WTC11 (cell line): Measurements from ENCODE around the gene LGR6. TPM values are rescaled to one million over a fixed set of nuclear protein-coding genes. Genes with fewer than 3 reads are reported as not detected.

Source experiments
- ATAC-seq: fragments of 200-7000 bp; cut with Tn5 transposase; 2 replicates; pipeline ENCODE4 v1.10.0; 2021; ENCODE audit warnings: mild to moderate bottlenecking, moderate library complexity
- CTCF ChIA-PET: fragments of 300-600 bp; sonication (Branson Sonifier 250); formaldehyde crosslinking; loops from one replicate; lab custom pipeline; 2021; ENCODE audit warnings: antibody characterized with exemption; lab: Charles Lee
- POLR2A ChIA-PET: fragments of 350-600 bp; sonication (Branson Sonifier 250); formaldehyde crosslinking; loops from one replicate; lab custom pipeline; 2021; ENCODE audit warnings: antibody characterized with exemption; lab: Charles Lee
- DNase-seq: peaks from one replicate; pipeline ENCODE4 v3.0.0; 2021; ENCODE audit warnings: low spot score
- H3K27ac Mint-ChIP-seq: 2 replicates; pipeline ENCODE4 v1.8.0; 2021; ENCODE audit warnings: mixed read lengths
- H3K27me3 Mint-ChIP-seq: 2 replicates; pipeline ENCODE4 v1.8.0; 2021; ENCODE audit warnings: low read depth, mild to moderate bottlenecking, moderate library complexity, mixed read lengths
- H3K36me3 Mint-ChIP-seq: 2 replicates; pipeline ENCODE4 v1.8.0; 2021; ENCODE audit warnings: mixed read lengths
- H3K4me1 Mint-ChIP-seq: 2 replicates; pipeline ENCODE4 v1.8.0; 2022; ENCODE audit warnings: mixed read lengths
- H3K4me3 Mint-ChIP-seq: 2 replicates; pipeline ENCODE4 v1.8.0; 2021; ENCODE audit warnings: mild to moderate bottlenecking, moderate library complexity, mixed read lengths
- H3K9me3 Mint-ChIP-seq: 2 replicates; pipeline ENCODE4 v1.8.0; 2021; ENCODE audit warnings: mixed read lengths
- CBFB ChIP-seq: sonication (generic); formaldehyde crosslinking; IDR thresholded peaks from 2 replicates; pipeline ENCODE4 v1.8.1; 2022; ENCODE audit warnings: mild to moderate bottlenecking, low read depth, missing genetic modification reagents
- CREB1 ChIP-seq: sonication (generic); formaldehyde crosslinking; IDR thresholded peaks from 2 replicates; pipeline ENCODE4 v1.8.0; 2023; ENCODE audit warnings: mild to moderate bottlenecking, missing genetic modification reagents
- FOXJ3 ChIP-seq: sonication (generic); formaldehyde crosslinking; IDR thresholded peaks from 2 replicates; pipeline ENCODE4 v1.9.0; 2021; ENCODE audit warnings: missing genetic modification reagents, mild to moderate bottlenecking, borderline replicate concordance
- GTF2I ChIP-seq: fragments of 250-450 bp; sonication (Bioruptor Pico); conservative IDR thresholded peaks from 2 replicates; pipeline ENCODE4 v1.4.0; 2021; ENCODE audit warnings: mild to moderate bottlenecking
- SMAD3 ChIP-seq: sonication (generic); formaldehyde crosslinking; IDR thresholded peaks from 2 replicates; pipeline ENCODE4 v1.8.0; 2022; ENCODE audit warnings: missing genetic modification reagents, mild to moderate bottlenecking, borderline replicate concordance
- TCF7 ChIP-seq: sonication (generic); formaldehyde crosslinking; IDR thresholded peaks from 2 replicates; pipeline ENCODE4 v1.8.0; 2022; ENCODE audit warnings: mild to moderate bottlenecking, low read depth, missing genetic modification reagents, moderate library complexity
- ZNF121 ChIP-seq: sonication (generic); formaldehyde crosslinking; IDR thresholded peaks from 2 replicates; pipeline ENCODE4 v1.8.0; 2023; ENCODE audit warnings: missing genetic modification reagents
- ZNF671 ChIP-seq: fragments of 250-450 bp; sonication (Bioruptor Pico); IDR thresholded peaks from 2 replicates; pipeline ENCODE4 v1.8.0; 2021; ENCODE audit warnings: mild to moderate bottlenecking
- total RNA-seq: library from RNA; stranded (reverse); gene quantifications from 3 replicates; pipeline ENCODE4 v1.2.3, GENCODE V29; 2021
- TF ChIP-seq, protein P1 (sequence below): fragments of 250-450 bp; sonication (Bioruptor Pico); IDR thresholded peaks from 2 replicates; pipeline ENCODE4 v1.9.0; 2021; ENCODE audit warnings: mild to moderate bottlenecking, borderline replicate concordance
- TF ChIP-seq, protein P2 (sequence below): sonication (generic); formaldehyde crosslinking; IDR thresholded peaks from 2 replicates; pipeline ENCODE4 v1.8.0; 2022; ENCODE audit warnings: mild to moderate bottlenecking, missing genetic modification reagents
- TF ChIP-seq, protein P3 (sequence below): sonication (generic); formaldehyde crosslinking; IDR thresholded peaks from 2 replicates; pipeline ENCODE4 v1.8.1; 2022; ENCODE audit warnings: low read depth, missing genetic modification reagents, borderline replicate concordance
- TF ChIP-seq, protein P4 (sequence below): sonication (generic); formaldehyde crosslinking; IDR thresholded peaks from 2 replicates; pipeline ENCODE4 v1.8.0; 2022; ENCODE audit warnings: missing genetic modification reagents

LGR6 gene
- total RNA-seq, 1 experiment from 2014 or later = 1.1 TPM

DNA sequence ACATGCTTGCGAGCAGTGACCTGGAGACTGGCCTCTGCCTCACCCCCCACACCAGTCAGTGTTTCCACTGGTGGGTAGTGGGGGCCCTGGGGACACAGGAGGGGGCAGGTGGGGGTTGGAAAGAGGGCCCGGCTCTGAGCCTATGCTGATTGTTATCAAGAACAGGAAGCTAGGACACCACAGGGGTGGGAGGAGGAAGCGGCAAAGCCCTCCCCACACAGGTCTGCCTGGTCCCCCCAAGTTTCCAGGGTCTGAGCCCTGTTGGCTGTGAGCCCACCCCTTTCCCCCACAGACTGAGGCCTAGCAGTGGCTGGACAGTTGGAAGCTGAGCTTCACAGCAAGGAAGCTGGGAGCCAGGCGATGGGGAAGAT lies 31.6 kb upstream of the LGR6 start (continued):
- TF ChIP-seq, protein P1, sequence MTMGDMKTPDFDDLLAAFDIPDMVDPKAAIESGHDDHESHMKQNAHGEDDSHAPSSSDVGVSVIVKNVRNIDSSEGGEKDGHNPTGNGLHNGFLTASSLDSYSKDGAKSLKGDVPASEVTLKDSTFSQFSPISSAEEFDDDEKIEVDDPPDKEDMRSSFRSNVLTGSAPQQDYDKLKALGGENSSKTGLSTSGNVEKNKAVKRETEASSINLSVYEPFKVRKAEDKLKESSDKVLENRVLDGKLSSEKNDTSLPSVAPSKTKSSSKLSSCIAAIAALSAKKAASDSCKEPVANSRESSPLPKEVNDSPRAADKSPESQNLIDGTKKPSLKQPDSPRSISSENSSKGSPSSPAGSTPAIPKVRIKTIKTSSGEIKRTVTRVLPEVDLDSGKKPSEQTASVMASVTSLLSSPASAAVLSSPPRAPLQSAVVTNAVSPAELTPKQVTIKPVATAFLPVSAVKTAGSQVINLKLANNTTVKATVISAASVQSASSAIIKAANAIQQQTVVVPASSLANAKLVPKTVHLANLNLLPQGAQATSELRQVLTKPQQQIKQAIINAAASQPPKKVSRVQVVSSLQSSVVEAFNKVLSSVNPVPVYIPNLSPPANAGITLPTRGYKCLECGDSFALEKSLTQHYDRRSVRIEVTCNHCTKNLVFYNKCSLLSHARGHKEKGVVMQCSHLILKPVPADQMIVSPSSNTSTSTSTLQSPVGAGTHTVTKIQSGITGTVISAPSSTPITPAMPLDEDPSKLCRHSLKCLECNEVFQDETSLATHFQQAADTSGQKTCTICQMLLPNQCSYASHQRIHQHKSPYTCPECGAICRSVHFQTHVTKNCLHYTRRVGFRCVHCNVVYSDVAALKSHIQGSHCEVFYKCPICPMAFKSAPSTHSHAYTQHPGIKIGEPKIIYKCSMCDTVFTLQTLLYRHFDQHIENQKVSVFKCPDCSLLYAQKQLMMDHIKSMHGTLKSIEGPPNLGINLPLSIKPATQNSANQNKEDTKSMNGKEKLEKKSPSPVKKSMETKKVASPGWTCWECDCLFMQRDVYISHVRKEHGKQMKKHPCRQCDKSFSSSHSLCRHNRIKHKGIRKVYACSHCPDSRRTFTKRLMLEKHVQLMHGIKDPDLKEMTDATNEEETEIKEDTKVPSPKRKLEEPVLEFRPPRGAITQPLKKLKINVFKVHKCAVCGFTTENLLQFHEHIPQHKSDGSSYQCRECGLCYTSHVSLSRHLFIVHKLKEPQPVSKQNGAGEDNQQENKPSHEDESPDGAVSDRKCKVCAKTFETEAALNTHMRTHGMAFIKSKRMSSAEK (CRISPR knock-in tag) = no peak
- TF ChIP-seq, protein P2, sequence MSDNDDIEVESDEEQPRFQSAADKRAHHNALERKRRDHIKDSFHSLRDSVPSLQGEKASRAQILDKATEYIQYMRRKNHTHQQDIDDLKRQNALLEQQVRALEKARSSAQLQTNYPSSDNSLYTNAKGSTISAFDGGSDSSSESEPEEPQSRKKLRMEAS (CRISPR knock-in tag) = no peak
- TF ChIP-seq, protein P3, sequence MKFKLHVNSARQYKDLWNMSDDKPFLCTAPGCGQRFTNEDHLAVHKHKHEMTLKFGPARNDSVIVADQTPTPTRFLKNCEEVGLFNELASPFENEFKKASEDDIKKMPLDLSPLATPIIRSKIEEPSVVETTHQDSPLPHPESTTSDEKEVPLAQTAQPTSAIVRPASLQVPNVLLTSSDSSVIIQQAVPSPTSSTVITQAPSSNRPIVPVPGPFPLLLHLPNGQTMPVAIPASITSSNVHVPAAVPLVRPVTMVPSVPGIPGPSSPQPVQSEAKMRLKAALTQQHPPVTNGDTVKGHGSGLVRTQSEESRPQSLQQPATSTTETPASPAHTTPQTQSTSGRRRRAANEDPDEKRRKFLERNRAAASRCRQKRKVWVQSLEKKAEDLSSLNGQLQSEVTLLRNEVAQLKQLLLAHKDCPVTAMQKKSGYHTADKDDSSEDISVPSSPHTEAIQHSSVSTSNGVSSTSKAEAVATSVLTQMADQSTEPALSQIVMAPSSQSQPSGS = no peak
- no peak for TF ChIP-seq FOXJ3 (CRISPR knock-in tag)
- no peak for TF ChIP-seq ZNF121 (CRISPR knock-in tag)
- no peak for TF ChIP-seq CREB1 (CRISPR knock-in tag)
- TF ChIP-seq, protein P4, sequence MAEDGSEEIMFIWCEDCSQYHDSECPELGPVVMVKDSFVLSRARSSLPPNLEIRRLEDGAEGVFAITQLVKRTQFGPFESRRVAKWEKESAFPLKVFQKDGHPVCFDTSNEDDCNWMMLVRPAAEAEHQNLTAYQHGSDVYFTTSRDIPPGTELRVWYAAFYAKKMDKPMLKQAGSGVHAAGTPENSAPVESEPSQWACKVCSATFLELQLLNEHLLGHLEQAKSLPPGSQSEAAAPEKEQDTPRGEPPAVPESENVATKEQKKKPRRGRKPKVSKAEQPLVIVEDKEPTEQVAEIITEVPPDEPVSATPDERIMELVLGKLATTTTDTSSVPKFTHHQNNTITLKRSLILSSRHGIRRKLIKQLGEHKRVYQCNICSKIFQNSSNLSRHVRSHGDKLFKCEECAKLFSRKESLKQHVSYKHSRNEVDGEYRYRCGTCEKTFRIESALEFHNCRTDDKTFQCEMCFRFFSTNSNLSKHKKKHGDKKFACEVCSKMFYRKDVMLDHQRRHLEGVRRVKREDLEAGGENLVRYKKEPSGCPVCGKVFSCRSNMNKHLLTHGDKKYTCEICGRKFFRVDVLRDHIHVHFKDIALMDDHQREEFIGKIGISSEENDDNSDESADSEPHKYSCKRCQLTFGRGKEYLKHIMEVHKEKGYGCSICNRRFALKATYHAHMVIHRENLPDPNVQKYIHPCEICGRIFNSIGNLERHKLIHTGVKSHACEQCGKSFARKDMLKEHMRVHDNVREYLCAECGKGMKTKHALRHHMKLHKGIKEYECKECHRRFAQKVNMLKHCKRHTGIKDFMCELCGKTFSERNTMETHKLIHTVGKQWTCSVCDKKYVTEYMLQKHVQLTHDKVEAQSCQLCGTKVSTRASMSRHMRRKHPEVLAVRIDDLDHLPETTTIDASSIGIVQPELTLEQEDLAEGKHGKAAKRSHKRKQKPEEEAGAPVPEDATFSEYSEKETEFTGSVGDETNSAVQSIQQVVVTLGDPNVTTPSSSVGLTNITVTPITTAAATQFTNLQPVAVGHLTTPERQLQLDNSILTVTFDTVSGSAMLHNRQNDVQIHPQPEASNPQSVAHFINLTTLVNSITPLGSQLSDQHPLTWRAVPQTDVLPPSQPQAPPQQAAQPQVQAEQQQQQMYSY (CRISPR knock-in tag) = no peak

DNA sequence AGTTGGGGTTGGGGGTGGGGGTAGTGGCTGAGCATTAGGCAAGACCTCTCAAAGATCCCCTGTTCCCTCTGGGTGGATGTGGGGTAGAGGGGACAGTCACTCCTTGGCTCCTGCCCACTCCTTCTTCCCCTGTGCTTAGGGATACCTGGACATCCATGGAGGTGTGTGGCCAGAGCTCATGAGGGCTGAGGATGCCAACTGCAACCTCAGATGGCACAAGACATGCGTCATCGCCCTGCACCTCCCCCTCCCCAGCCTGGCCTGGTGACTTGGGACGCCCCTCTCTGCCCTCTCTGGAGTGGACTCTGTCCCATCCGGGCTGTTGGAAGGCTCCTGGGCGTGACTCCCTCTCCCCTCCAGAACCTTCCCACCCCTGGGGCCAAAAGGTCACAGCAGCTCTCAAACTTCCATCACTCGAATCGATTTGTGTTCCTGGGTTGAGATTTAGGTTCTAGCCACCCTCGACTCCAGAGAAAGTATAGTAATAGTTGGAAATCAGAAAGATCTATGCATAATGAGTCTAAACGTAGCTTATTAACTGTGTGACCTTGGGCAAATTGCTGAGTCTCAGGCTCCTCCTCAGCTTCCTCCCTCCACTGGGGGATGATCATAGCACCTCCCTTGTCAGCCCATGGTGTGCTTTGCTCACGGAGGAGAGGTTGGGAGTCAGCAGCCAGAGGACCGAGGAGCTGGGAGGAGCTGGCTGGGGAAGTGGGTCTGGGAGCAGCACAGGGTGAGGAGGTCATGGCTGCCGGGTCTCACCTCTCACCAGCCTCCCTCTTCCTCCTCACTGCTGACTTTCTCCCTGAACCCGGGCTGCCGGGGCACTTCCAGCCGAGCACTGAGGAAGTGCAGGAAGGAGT lies 30.9 kb upstream of the LGR6 start:
- Mint-ChIP-seq H3K4me3 (no peak overlapping the region), H3K4me1 (peaks cover 48% of the 10 kb centered on the region), H3K27me3 (no peaks in the 10 kb centered on the region; the same call in 1 of the 2 replicates), H3K27ac (no peak overlapping the region)
- POLR2A ChIA-PET = no interaction called here
- DNase-seq = no peak
- no peak for ATAC-seq
- CTCF ChIA-PET = interaction anchor here (0.6 to 6.0 kb wide), 9 partner anchors 7 to 176 kb away, joined by 3 to 73 read pairs (median 3); partner anchors contain the start of gene GPR37L1
- TF ChIP-seq GTF2I (no peak), SMAD3 (CRISPR knock-in tag) (0 out of 2 replicates have a peak, but pooled peaks have one; percentile 31), TCF7 (CRISPR knock-in tag) (no peak), CBFB (no peak), ZNF671 (CRISPR knock-in tag) (no peak), ZNF121 (CRISPR knock-in tag) (no peak)
- TF ChIP-seq, all 79 proteins: peak for 1
- Mint-ChIP-seq H3K36me3 (no peaks in the 10 kb centered on the region), H3K9me3 (no peaks in the 10 kb centered on the region)
